Measurements from ENCODE around the gene PURA. TPM values are rescaled to one million over a fixed set of nuclear protein-coding genes. Genes with fewer than 3 reads are reported as not detected.

The PURA gene
- total and polyA plus RNA-seq, 11 donors = 5.6 to 30.9 (median 20.2) TPM

- Histone ChIP-seq H3K9me3 (no peaks in the 10 kb centered on the region), H3K4me3 (no peak overlapping the region), H3K36me3 (no peaks in the 10 kb centered on the region), H3K27me3 (peaks cover 0 to 17% (median 0%) of the 10 kb centered on the region in 9 donors), H3K4me1 (peaks cover 11 to 72% (median 45%) of the 10 kb centered on the region in 12 donors), H3K27ac (no peak overlapping the region)
- TF ChIP-seq POLR2A (IDR thresholded peaks at IDR 0.05) (no peak), CTCF (IDR thresholded peaks at IDR 0.05) (no peak)
- 70 to 77% (median 76%) methylated on average over 1 of the region's 1 CpG for WGBS, 4 donors
- ATAC-seq = no peak
- no peak for DNase-seq
- intact Hi-C loops (cut with DNase I) = loop anchor here in 2 of 10 donors (5.0 kb wide), 1 partner anchor 37 kb away; no protein-coding TSS in a partner anchor
Observed at GRCh38 chr5:140110646-140110957, 3.3 kb upstream of the PURA start.

- H3K36me3 ChIP-seq = no peaks in the 10 kb centered on the region
- H3K9me3 ChIP-seq = no peaks in the 10 kb centered on the region
- peaks cover 0 to 17% (median 0%) of the 10 kb centered on the region in 9 donors for H3K27me3 ChIP-seq
- no peak for DNase-seq
- no peak for ATAC-seq
- intact Hi-C loops (cut with DNase I) = loop anchor here in 2 of 10 donors (5.0 kb wide), 1 partner anchor 36 kb away; no protein-coding TSS in a partner anchor
- H3K4me1 ChIP-seq = peaks cover 13 to 73% (median 50%) of the 10 kb centered on the region in 12 donors
- WGBS, 4 donors = 73 to 79% (median 76%) methylated on average over 18 of the region's 18 CpGs
- TF ChIP-seq POLR2A (IDR thresholded peaks at IDR 0.05) (no peak), CTCF (IDR thresholded peaks at IDR 0.05) (no peak)
- no peak overlapping the region for H3K4me3 ChIP-seq
- H3K27ac ChIP-seq = no peak overlapping the region
Observed at GRCh38 chr5:140111011-140111858, 2.7 kb upstream of the PURA start.

- intact Hi-C loops (cut with DNase I) = loop anchor here in 2 of 10 donors (5.0 kb wide), 1 partner anchor 35 kb away; no protein-coding TSS in a partner anchor
- peaks cover 9 to 73% (median 53%) of the 10 kb centered on the region in 12 donors for H3K4me1 ChIP-seq
- no peak for ATAC-seq
- H3K9me3 ChIP-seq = no peaks in the 10 kb centered on the region
- no peak for DNase-seq
- H3K4me3 ChIP-seq = peak overlapping the region in 1 of 12 donors; percentile 89
- no peak for TF ChIP-seq CTCF (IDR thresholded peaks at IDR 0.05)
- TF ChIP-seq POLR2A (IDR thresholded peaks at IDR 0.05) = no peak
- H3K36me3 ChIP-seq = no peaks in the 10 kb centered on the region
- 68 to 72% (median 69%) methylated on average over 8 of the region's 8 CpGs for WGBS, 4 donors
- peak overlapping the region in 3 of 12 donors; percentile 89 to 95 (median 90) for H3K27ac ChIP-seq
- peaks cover 0 to 17% (median 0%) of the 10 kb centered on the region in 9 donors for H3K27me3 ChIP-seq
Observed at GRCh38 chr5:140111859-140112551, 1.9 kb upstream of the PURA start.
